Effector CD8-positive, alpha-beta T cell (primary cell): ENCODE measurements around the gene SNN.

Experiments used
- DNase-seq: peaks from one replicate; lab custom pipeline; 2025; lab: John Stamatoyannopoulos, UW

SNN gene

DNA sequence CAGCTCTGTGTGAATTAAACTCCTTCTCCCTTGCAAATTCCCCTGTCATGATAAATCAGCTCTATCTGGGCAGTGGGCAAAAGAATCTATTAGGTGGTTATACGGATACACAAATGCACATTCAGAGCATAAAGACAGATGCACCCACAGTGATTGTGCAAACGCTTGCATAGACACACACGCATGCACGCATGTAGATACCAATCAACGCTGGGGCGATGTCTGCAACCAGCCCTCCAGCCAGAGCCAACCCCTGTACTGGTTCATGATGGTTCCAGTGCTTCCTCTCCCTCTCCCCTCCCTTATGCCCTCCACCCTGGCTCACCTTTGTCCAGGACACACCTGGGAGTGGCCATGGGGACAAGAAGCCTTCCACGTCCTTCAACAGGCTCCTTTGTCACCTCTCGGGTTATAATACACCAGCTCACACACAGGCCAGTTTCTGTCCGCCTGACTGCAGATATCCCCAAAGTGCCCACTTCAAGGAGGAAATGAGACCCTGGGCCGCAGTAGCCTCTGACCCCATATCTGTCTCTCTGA is 33.1 kb upstream of the SNN start:
- no peak for DNase-seq

DNA sequence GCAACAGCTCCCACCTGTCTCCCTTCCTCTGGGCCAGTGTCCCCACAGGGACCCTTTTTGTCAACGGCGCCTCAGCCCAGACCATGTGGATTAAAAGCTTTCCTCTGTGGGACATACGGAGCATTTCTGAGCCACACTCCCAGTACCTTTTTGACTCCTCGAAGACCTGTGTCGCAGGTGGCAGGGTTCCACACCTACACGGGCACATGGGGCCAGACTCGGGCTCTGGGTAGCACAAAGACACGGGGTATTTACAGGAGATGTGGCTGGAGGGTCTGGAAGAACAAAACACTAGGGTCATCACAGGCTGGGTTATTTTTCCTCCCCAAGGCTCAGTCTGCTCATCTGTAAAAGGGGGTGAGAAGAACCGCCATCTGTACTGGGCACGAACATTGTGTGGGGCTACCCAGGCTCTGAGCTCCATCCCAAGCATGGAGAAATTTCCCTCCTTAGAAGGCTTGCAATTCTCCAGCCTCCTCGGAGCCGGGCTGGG is 32.5 kb upstream of the SNN start:
- DNase-seq = no peak

DNA sequence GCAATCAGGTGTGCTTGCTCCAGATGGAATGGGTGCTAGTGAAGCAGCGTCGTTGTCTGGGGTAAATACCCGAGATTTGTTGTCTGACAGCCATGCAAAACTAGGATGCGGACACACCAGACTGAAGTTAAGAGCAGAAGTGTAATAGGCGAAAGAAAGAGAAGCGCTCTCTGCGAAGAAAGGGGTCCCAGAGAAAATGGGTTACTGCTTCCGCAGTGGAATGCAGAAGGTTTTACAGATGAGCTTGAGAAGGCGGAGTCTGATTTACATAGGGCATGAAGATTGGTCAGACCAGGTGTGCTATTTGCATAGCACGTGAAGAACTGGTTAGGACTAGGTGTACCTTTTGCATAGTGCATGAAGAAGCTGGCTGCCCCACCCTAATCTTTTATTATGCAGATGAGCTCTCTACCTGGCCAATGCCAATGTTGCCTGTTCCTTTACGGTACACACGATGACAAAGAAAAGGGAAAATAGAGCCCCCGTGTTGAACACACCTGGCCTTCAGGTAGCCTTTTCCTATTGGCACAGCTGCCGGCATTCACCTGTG is 32.0 kb upstream of the SNN start:
- no peak for DNase-seq

DNA sequence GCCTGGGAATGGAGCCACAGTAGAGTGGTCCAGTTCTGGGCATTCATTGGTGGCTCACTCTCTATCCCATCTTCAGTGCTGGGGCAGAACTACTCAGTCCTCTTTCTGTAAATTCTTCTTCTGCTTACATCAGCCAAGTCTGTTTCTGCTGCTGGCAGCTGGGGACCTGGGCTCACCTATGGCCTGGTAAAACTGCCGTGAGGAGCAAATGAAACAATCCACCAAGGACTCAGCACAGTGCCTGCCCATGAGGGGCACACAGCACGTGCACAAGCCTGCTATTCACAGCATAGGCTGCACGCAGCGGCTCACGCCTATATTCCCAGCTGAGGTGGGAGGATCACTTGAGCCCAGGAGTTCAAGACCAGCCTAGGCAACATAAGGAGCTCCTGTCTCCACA is 30.9 kb upstream of the SNN start:
- no peak for DNase-seq

DNA sequence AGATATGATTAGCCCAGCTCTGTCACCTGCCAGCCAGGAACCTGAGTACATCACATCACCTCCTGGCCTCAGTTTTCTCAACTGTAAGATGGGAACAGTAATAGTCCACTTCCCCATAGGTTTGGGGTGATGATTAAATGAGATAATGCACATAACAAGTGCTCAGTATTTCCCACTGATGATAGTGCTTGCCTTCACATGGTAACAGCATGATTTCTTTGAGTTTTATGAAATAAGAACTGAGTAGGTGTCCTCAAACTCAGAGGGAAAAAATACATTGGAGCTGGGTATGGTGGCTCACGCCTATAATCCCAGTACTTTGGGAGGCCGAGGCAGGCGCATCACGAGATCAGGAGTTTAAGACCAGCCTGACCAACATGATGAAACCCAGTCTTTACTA is 30.1 kb upstream of the SNN start:
- DNase-seq = no peak

DNA sequence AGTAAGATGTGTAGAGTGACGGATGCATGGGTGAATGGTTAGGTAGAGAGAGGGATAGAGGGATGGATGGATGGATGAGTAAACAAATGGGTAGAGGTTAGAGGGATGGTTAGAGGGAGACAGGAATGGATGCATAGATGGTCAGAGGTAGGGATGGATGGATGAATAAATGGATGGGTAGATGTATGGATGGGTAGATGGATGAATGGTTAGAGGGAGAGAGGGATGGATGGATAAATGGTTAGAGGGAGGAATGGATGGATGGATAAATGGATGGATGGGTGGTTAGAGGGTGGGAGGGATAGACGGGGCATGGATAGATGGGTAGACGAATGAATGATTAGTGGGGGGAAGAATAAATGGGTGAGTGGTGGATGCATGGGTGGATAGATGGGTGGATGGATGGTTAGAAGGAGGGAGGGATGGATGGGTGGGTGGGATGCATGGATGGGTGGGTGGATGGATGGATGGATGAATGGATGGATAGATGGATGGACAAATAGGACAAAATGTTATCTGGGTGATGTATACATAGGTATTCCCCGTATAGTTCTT is 29.2 kb upstream of the SNN start:
- no peak for DNase-seq

DNA sequence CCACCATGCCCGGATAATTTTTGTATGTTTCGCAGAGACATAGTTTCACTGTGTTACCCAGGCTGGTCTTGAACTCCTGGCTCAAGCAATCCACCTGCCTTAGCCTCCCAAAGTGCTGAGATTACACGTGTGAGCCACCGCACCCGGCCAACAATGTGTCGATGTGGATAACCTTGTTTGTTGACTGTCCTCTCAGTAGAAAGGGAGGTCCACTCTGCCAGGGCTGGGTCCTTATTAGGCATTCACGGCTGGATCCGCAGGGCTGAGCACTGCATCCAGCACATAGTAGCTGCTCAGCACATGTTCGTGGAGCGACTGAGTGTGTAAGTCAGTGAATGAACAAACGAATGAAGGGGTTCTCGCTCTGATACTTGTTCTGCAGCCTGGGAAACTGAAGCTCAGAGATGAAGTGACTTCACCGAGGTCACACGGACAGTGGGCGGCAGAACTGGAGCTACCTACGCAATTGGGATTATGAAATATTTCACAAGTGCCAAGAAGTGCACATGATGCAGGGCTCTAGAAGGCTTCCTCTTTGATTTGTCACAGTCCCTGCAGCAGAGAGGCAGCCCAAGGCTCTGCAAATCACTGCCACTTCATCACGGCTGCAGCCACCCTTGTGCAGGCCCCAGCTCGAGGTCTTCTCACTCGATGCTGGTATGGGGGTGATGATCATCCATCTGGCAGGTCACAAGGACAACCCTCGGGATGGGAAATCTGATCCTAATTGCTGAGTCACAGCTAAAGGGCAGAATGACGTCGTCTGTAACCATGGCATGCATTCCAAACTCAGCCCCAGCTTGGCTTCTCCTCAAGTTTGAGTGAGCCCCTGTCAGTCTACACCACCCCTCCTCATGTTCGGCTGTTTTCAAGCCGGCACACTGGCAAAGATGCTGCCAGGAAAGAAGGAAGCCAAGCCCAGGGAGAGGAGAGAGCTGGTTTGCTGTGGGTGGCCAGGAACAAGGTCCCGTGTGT is 28.0 kb upstream of the SNN start:
- no peak for DNase-seq

DNA sequence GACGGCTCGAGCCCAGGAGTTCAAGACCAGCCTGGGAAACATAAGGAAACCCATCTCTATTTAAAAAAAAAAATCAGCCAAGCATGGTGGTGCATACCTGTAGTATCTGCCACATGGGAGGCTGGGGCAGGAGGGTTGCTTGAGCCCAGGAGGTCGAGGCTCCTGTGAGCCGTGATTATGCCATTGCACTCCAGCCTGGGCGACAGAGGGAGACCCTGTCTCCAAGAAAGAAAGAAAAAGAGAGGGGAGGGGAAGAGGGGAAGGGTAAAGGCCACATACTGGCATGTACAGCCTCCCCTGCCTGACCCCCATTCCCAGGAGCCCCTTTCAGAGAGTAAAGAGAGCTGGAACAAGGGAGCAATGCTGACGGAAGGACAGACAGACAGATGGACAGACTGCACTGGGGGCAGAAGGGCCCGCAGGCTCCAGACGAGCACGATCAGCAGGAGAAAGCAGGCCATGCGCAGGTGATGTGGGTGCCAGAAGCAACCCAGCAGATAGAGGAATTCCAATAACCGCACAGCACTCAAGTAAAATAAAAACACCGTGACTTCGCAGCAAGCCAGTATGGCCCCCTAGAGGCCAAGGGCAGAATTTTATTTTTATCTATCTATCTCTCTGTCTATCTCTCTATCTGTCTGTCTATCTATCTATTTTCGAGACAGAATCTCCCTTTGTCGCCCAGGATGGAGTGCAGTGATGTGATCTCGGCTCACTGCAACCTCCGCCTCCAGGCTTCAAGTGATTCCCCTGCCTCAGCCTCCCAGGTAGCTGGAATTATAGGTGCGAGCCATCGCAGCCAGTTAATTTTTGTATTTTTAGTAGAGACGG is 27.1 kb upstream of the SNN start:
- DNase-seq = peak; percentile 5

DNA sequence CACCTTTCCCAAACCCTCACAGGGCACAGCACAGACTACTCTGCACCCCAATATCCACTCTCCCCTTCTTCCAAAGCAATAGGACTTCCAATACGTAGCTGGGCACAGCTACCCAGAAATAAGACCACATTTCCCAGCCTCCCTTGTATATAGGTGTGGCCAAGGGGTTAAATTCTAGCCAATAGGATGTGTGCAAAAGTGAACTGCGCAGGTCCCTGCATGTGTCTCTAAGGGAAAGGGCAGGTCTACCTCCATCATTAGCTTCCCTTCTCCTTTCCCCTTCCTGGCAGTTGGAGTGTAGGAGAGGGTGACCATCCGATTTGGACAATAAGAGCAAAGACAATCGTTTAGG is 25.5 kb upstream of the SNN start:
- DNase-seq = no peak

DNA sequence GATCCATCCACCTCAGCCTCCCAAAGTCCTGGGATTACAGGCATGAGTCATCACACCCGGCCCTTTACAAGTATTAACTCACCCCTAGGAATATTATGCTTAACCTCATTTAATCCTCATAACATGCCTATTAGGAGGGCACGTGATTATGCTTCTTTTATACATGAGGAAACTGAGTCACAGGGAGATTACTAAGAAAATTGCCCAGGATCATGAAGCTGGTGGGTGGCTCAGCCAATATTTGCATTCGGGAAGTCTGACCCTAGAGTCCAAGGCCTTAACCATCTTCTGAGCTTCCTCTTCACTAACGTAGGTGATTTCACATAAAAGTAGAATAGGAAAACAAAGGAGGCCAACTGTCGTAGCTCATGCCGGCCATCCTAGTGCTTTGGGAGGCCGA is 19.0 kb upstream of the SNN start:
- DNase-seq = no peak

DNA sequence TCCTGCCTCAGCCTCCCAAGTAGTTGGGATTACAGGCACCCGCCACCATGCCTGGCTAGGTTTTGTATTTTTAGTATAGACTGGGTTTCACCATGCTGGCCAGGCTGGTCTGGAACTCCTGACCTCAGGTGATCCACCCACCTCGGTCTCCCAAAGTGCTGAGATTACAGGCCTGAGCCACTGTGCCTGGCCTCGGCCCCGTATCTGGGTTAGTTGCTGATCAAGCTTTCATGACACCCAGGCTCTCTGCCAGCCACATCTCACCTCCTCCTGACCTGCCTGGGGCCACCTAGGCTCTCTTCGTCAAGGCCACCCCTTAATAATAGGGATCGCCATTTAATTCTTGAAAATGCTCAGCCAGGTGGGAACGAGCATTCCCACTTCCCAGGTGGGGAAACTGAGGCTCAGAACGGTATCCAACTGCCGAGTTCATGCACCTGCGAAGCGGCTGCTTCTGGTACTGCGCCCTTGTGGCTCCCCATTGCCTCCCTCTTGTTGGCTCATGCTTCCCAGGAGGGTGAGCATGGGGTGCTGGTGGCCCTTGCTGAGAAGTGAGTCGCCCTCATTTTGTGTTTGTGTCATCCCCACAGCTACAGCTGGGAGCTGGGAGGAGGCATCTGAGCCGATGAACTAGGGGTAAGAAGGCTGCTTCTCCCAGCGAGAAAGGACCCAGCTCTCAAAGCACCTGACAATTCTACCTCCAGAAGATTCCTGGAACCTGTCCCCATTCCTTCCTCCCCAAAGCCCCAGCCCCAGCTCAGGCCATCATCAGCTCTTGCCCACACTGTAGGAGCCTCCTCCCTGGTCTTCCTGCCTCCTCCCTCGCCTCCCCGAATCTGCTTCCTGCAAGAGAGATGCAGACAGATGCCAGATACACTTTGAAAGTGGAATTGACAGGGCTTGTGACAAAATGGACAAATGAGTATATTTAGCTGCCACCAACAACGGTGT is 17.3 kb upstream of the SNN start:
- DNase-seq = no peak

DNA sequence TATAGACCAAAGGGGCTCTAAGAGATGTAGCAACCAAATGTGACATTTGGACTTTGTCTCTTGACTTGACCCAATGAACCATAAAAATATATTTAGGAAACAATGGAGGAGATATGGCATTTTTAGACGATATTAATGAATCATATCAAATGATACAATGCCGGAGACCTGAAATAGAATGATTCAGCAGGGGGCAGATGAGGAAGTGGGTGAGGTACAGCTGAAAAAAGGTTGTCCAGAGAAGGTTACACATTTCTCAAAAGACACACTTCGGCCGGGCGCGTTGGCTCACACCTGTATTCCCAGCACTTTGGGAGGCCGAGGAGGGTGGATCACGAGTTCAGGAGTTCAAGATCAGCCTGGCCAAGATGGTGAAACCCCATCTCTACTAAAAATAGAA is 16.5 kb upstream of the SNN start:
- no peak for DNase-seq

DNA sequence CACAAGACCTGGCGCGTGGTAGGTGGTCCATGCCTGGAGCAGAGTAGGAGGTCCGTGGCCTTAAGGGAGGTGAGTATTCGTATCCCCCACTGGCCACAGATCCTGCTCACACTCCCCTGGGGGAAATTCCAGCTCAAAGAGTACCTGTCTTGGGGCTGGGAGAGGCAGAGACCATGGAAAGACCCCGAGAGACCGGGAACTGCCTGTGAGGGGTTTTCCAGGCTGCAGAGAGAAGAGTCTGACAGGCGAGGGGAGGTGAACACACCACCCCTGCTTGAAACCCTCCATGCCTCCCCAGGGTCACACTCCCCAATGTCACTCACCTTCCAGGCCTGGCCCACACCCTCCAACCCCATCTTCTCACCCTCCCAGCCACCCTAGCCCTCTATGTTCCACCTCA is 12.6 kb upstream of the SNN start:
- no peak for DNase-seq

DNA sequence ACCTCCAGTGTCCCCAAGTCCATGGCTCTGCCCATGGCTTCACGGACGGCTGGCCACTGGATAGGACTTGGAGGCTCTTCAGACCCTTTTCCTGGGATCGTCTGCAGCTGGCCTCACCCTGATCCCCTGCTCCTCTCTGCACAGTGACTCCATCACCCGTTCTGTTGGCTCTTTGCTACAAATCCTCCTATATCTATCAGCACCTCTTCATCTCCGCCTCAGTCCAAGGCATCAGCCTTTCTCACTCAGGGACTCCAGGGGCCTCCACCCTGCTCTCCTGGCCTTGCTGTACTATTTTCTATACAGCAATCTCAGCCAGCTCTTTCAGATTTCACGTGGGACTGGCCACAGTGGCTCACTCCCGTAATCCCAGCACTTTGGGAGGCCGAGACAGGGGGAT is 10.7 kb upstream of the SNN start:
- no peak for DNase-seq

DNA sequence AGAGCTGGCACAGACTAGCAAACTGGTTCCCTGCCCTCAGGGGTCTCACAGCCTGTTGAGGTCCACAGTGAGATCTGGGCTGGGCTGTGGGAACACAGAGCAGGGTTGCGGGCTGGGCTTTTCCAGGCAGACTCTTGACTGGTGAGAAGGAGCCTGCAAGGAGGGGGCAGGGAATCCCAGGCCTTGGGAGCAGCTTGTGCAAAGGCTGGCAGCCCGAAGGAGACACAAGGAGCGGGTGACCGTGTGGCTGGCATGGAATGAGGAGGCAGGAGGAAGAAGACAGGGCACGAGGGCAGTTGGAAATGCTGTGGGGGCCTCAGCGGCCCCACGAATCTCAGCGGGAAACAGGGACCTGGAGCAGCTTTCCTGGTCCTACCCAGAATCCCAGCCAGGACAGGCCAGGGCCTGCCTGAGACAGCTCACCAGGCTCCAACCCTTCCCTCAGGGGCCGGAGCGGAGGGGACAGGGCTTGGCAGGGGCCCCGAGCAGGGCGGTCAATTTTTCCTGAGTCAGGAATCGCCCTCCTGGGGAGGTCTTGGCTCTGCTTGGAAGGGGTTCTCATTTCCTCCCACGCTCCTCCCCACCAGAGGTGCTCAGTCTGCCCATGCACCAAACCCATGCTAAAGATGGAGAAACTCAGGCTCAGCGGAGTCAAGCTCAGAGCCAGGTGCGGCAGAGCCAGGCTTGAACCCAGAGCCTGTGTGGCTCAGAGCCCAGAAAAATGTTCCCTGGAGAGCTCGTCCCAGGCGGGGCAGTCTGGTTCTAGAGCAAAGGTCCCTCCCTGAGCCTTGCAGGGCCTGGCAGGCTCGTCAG is 9.2 kb upstream of the SNN start:
- DNase-seq = no peak

DNA sequence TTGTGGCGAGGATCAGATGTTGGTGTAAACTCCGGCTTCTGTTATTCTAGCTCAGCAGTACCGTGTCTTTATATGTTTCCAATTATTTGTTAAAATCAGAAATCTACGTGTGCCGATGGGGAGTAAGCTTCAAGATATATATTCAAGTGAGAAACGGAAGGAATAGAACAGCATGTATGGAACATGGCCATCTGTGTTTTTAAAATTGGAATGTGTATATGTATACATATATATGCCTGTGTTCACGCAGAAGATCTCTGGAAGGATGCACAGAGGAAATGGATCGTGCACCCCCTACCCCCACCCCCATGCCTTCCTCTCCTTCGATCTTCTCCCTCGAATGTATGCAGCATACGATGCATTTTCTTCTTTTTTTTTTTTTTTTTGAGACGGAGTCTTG is 7.7 kb upstream of the SNN start:
- no peak for DNase-seq

DNA sequence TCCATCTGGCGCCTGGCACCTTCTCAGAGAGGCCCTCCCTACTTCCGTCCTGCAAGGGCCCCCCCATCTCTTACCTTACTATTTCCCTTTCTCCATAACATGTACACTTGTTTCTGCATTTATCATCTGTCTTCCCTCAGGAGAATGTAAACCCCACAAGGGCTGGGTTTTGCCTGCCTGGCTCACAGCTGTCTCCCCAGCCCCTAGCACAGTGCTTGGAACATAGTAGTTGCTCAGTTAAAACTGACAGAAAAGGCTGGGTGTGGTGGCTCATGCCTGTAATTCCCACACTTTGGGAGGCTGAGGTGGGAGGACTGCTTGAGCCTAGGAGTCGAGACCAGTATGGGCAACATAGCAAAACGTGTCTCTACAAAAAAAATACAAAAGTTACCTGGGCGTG is 5.7 kb upstream of the SNN start:
- no peak for DNase-seq

DNA sequence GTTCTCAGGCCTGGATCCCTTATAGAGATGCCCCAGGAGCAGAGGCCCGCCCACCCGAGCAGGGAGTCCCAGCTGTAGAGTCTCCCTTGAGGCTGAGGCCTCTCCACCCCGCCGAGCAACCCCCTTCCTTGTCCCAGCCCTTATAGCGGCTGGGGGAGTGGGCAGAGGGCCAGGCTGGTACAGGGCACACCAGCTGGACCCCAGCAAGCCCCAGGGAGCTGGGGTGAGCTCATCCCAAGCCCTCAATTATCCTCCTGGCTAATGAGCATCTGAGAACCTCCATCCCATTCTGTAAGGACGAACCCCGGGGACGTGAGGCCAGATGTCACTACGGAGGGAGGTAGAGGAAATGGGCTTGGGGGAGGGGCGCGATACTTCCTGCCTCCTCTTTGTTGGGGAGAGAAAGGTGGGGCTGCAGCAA is 3.2 kb upstream of the SNN start:
- DNase-seq = peak; percentile 25

DNA sequence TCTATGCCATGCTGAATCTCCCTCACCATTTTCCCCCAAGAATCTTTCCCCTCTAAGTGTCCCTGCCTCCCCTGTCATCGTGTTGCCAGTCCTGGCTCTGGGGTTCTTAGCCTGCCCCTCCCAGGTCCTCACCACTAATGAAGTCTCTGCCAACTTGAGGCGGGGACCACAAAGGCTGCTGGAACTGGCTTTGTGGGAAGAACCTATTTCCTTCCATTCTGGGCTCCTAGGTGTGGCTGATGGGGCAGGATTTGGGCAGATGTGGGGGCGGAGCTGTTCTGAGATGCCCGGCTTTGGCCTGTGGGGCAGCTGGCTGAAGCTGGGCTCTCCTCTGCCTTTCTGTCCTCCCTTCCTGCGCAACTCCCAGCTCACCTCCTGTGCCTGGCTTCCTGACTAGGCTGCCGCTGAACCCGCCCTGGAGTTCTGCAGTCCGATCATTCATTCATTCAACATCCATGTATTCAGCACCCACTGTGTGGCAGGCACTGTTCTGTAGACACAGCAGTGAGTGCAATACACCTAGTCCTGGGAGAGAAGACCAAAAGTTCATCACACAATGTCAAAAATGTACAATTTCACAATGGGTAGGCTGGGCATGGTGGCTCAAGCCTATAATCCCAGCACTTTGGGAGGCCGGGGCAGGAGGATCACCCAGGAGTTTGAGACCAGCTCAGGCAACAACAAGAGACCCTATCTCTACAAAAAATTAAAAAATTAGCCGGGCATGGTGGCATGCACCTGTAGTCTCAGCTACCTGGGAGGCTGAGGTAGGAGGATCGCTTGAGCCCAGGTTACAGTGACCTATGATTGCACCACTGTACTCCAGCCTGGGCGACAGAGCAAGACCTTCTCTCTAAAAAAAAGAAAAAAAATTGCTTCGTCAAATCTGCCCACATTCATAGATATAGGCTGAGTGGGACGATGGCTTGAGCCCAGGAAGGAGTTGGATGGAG is 1.9 kb upstream of the SNN start:
- no peak for DNase-seq
